ENCODE measurements around the gene SMYD3. TPM values are rescaled to one million over a fixed set of nuclear protein-coding genes. Genes with fewer than 3 reads are reported as not detected.
A peak's percentile ranks its signal among the peaks of the same experiment; 100 is the strongest.
"Not testable (repeated sequence)": the region's sequence is repeated elsewhere in the genome, so short reads cannot be mapped to it uniquely, and the experiment has no call there.

The SMYD3 gene
- total RNA-seq, 6 experiments from 2014 or later: 6.3 to 10.0 (median 6.6) TPM

DNA sequence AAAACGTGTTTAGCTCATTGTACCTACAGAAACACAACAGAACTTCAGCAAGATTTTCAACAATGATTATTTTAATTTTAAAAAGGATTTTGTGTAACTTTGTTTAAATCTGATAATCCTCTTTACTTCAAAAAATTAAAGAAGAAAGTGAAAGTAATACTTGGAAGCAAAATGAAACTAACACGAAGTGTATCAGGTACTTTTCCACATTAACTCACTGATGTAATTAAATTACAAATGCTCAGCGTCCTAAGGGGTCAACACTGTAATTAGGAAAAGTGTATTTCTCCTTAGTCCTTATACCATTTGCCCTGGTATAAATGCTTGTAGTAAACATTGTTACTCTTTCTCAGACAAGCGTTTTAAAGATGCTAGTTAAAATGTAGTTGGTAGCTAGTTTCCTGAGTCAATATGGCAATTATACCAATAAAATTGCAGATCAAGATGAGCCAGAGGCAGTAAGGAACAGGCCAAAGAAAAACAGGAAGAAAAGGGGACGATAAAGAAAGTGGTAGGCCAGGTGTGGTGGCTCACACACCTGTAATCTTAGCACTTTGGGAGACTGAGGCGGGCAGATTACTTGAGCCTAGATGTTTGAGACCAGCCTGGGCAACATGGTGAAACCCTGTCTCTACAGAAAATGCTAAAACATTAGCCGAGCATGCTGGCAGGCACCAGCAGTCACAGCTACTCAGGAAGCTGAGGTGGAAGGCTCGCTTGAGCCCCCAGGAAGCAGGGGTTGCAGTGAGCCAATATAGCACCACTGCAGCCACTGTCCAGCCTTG is 553.0 kb downstream of the SMYD3 start:
- WGBS (ENCODE audit: insufficient coverage, low coverage, low lambda C conversion rate, missing lambda C conversion rate): under 1% methylated on average over 5 of the region's 8 CpGs
- peak; percentile 63 to 83 (median 68) for ATAC-seq
- TF ChIP-seq, protein P1, sequence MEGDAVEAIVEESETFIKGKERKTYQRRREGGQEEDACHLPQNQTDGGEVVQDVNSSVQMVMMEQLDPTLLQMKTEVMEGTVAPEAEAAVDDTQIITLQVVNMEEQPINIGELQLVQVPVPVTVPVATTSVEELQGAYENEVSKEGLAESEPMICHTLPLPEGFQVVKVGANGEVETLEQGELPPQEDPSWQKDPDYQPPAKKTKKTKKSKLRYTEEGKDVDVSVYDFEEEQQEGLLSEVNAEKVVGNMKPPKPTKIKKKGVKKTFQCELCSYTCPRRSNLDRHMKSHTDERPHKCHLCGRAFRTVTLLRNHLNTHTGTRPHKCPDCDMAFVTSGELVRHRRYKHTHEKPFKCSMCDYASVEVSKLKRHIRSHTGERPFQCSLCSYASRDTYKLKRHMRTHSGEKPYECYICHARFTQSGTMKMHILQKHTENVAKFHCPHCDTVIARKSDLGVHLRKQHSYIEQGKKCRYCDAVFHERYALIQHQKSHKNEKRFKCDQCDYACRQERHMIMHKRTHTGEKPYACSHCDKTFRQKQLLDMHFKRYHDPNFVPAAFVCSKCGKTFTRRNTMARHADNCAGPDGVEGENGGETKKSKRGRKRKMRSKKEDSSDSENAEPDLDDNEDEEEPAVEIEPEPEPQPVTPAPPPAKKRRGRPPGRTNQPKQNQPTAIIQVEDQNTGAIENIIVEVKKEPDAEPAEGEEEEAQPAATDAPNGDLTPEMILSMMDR (IDR thresholded peaks at IDR 0.05): no peak
- no peak for TF ChIP-seq POLR2A (IDR thresholded peaks at IDR 0.05)

DNA sequence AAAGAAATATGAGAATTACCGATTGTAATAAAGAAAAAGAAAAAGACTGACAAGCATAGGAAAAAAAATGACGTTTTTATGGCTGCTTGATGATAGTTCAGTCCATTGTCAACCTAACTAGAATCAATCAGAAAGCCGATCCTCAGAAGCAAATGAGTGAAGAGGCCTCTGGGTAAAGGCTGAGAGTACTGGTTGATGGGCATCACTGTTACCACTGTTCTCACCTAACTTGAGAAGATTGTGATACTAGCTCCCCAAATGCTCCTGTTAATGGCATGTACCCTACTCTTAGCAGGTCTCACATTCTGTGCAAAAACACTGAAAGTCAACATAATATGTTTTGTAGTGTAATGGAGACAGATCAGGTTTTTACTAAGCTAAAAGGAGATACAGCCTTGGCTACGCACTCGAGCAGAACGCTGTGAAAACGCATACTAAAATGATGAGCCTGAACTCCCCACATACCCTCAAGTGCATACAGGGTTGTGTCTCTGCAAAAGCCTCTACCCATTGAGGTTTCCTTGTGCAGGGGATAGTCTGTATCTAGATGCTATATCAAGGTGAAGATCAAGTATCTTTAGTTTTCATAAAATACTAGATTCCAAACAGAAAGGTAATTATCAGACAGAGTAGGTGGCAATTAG is 554.6 kb downstream of the SMYD3 start:
- Histone ChIP-seq H3K36me3 (no peaks in the 10 kb centered on the region), H3K9me3 (no peaks in the 10 kb centered on the region), H3K4me3 (no peak overlapping the region), H3K27ac (peak overlapping the region; percentile 77 to 85 (median 79)), H3K27me3 (no peaks in the 10 kb centered on the region), H3K4me1 (peaks cover 0 to 13% (median 3%) of the 10 kb centered on the region in 4 donors)
- TF ChIP-seq, protein P1 (IDR thresholded peaks at IDR 0.05): no peak
- intact Hi-C loops (cut with DNase I): no loop called here
- WGBS (ENCODE audit: insufficient coverage, low coverage, low lambda C conversion rate, missing lambda C conversion rate): 85% methylated on average over 7 of the region's 7 CpGs
- no peak for ATAC-seq
- DNase-seq: no peak

More for the DNA sequence above, 553.0 kb downstream of the SMYD3 start:
- peak overlapping the region; percentile 77 to 85 (median 79) for H3K27ac ChIP-seq
- H3K9me3 ChIP-seq: no peaks in the 10 kb centered on the region
- peaks cover 0 to 13% (median 3%) of the 10 kb centered on the region in 4 donors for H3K4me1 ChIP-seq
- no peaks in the 10 kb centered on the region for H3K36me3 ChIP-seq
- intact Hi-C loops (cut with DNase I): no loop called here
- H3K27me3 ChIP-seq: no peaks in the 10 kb centered on the region
- DNase-seq: no peak
- H3K4me3 ChIP-seq: peak overlapping the region; percentile 13 to 53 (median 42)

DNA sequence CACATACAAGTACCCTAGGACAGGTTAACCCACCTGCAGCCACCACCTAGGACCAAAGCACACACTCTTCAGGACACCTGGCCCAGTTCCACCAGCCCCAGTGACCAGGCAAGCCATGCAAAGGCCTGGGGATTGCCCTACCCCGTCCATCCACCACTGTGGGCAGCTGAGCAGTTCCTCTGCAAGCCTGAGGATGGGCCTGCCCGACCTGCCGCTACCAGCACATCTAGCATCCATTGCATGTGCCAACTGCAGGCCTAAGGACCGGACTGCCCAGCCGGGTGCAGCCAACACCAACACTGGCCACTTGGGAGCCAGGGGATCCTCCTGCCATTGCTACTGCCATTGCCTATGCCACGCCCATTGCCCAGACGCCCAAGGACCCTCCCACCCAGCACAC is 558.3 kb downstream of the SMYD3 start:
- intact Hi-C loops (cut with DNase I): no loop called here
- ATAC-seq: peak in 1 of 4 donors; percentile 25
- no peaks in the 10 kb centered on the region for H3K27me3 ChIP-seq
- no peaks in the 10 kb centered on the region for H3K9me3 ChIP-seq
- no CpG with 5 or more reads among the region's 7 CpGs for WGBS (ENCODE audit: insufficient coverage, low coverage, low lambda C conversion rate, missing lambda C conversion rate)
- no peak for DNase-seq
- no peaks in the 10 kb centered on the region for H3K36me3 ChIP-seq
- no peak overlapping the region for H3K4me3 ChIP-seq
- no peak for TF ChIP-seq POLR2A (IDR thresholded peaks at IDR 0.05)
- TF ChIP-seq, protein P1 (IDR thresholded peaks at IDR 0.05): no peak
- peaks cover 0 to 6% (median 0%) of the 10 kb centered on the region in 4 donors for H3K4me1 ChIP-seq
- H3K27ac ChIP-seq: no peak overlapping the region

DNA sequence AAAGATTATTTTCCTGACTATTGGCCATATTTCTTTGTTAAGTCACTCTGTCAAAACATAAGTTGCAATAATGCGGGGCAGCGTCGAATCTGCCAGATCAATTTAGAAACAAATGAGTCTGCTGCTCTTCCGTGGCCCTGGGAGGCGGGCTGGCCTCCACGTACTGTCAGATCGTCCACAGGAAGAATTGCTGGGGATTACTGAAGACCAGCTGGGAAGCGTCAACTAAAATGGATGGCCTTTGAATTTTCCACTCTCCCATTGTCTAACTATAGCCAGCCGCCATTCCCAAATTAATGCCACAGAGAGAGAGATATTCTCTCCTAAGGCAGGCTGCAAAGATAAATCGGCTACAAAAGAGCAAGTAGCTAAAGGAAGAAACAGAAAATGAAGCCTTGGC is 560.2 kb downstream of the SMYD3 start:
- Histone ChIP-seq H3K27me3 (no peaks in the 10 kb centered on the region), H3K36me3 (no peaks in the 10 kb centered on the region), H3K9me3 (no peaks in the 10 kb centered on the region), H3K27ac (peak overlapping the region in 2 of 3 donors; percentile 9 to 37), H3K4me1 (no peaks in the 10 kb centered on the region), H3K4me3 (no peak overlapping the region)
- intact Hi-C loops (cut with DNase I): no loop called here
- DNase-seq (no peak), ATAC-seq (peak in 3 of 4 donors; percentile 20 to 60 (median 52))
- no peak for TF ChIP-seq POLR2A (IDR thresholded peaks at IDR 0.05)
- TF ChIP-seq, protein P1 (IDR thresholded peaks at IDR 0.05): no peak
- WGBS (ENCODE audit: insufficient coverage, low coverage, low lambda C conversion rate, missing lambda C conversion rate): 38% methylated on average over 10 of the region's 10 CpGs

DNA sequence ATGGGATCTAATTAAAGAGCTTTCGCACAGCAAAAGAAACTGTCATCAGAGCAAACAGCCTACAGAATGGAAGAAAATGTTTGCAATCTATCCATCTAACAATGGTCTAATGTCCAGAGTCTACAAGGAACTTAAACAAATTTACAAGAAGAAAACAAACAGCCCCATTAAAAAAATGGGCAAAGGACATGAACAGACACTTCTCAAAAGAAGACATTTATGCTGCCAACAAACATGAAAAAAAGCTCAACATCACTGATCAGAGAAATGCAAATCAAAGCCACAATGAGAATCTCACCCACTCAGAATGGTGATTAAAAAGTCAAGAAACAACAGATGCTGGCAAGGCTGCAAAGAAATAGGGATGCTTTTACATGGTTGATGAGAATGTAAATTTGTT is 561.9 kb downstream of the SMYD3 start:
- H3K4me1 ChIP-seq; ATAC-seq; H3K27ac ChIP-seq; DNase-seq; H3K27me3 ChIP-seq; H3K4me3 ChIP-seq; H3K9me3 ChIP-seq; intact Hi-C loops (cut with DNase I); H3K36me3 ChIP-seq: not testable (repeated sequence)
- 100% methylated on average over 1 of the region's 1 CpG for WGBS (ENCODE audit: insufficient coverage, low coverage, low lambda C conversion rate, missing lambda C conversion rate)
